Ectodermal cell (in vitro differentiated cells): Measurements from ENCODE around the gene PHIP.

Experiments used
- H3K27ac ChIP-seq: 2 replicates; pipeline ENCODE4 v1.7.0; 2013; ENCODE audit warnings: mild to moderate bottlenecking, low read depth, low read length; ENCODE audit not compliant: insufficient read depth, poor library complexity, severe bottlenecking
- H3K27me3 ChIP-seq: 2 replicates; pipeline ENCODE4 v1.7.0; 2013; ENCODE audit warnings: mild to moderate bottlenecking, low read length; ENCODE audit not compliant: insufficient read depth, control insufficient read depth, poor library complexity, severe bottlenecking
- H3K36me3 ChIP-seq: one replicate; pipeline ENCODE4 v1.7.0; 2013; ENCODE audit warnings: low read length; ENCODE audit not compliant: control insufficient read depth, insufficient read depth
- H3K4me1 ChIP-seq: one replicate; pipeline ENCODE4 v1.7.0; 2013; ENCODE audit warnings: low read length; ENCODE audit not compliant: control insufficient read depth, insufficient read depth
- H3K4me3 ChIP-seq: 2 replicates; pipeline ENCODE4 v1.7.0; 2013; ENCODE audit warnings: low read depth, low read length, control low read depth; ENCODE audit not compliant: insufficient read depth
- H3K9me3 ChIP-seq: 2 replicates; pipeline ENCODE4 v1.7.0; 2013; ENCODE audit warnings: mild to moderate bottlenecking, low read length, moderate library complexity; ENCODE audit not compliant: control insufficient read depth
- WGBS, 2 experiments: methylation state at CpG; one replicate each; pipeline ENCODE4 v1.1.7; 2013; ENCODE audit warnings: missing lambda C conversion rate in 2 of 2; 5-methylcytosine and 5-hydroxymethylcytosine counted together

Gene PHIP

GRCh38 chr6:79045966-79046365, 32.1 kb downstream of the PHIP start:
- Histone ChIP-seq H3K4me1 (no peaks in the 10 kb centered on the region), H3K4me3 (no peak overlapping the region), H3K36me3 (peaks cover under 1% of the 10 kb centered on the region), H3K9me3 (no peaks in the 10 kb centered on the region), H3K27ac (no peak overlapping the region), H3K27me3 (no peaks in the 10 kb centered on the region)
- 87 to 92% methylated on average over 2 of the region's 2 CpGs for WGBS, 2 experiments

DNA sequence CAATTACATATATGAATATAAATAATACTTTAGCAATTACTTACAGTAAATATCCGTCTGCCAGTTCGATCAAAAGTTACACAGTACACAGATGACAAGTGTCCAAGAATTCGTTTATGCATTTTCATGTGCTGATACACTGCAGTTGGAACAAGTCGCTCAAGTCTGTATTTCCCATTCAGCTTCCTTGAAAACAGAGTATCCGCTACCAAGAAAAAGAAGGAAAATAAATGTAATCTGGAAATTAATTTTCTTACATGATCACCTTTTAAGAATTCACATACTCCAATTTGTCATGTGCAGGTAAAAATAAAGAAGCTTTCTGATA, 35.3 kb downstream of the PHIP start:
- no peaks in the 10 kb centered on the region for H3K4me1 ChIP-seq
- H3K27ac ChIP-seq = no peak overlapping the region
- 98% methylated on average over 4 to 5 of the region's 5 CpGs for WGBS, 2 experiments
- H3K27me3 ChIP-seq = no peaks in the 10 kb centered on the region
- no peaks in the 10 kb centered on the region for H3K9me3 ChIP-seq
- H3K36me3 ChIP-seq = peaks cover 7% of the 10 kb centered on the region
- no peak overlapping the region for H3K4me3 ChIP-seq

- 89% methylated on average over 1 of the region's 1 CpG; no CpG with 5 or more reads in 1 of the 2 experiments for WGBS, 2 experiments
- peaks cover 7% of the 10 kb centered on the region for H3K36me3 ChIP-seq
These were observed 35.8 kb downstream of the PHIP start for GRCh38 chr6:79042088-79042798.

DNA sequence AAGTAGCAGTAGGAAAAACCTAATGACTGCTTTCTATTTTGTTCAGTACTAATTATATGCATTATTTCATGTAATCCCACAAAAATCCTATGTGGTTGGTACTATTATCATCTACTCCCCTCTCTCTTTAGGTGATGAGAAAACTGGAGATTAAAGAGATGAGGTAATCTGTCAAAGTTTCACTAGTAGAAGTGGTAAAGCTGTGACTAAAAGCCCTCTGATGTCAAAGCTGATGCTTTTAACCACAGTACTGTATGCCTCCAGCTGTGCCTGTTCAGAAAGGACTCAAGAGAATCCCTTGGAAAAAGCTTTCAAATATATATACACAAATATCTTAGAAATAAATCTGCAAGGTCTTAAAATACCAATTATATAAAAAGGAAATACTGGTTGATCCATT, 38.0 kb downstream of the PHIP start:
- Histone ChIP-seq H3K36me3 (peaks cover 7% of the 10 kb centered on the region), H3K4me3 (no peak overlapping the region), H3K27ac (no peak overlapping the region), H3K4me1 (no peaks in the 10 kb centered on the region), H3K9me3 (no peaks in the 10 kb centered on the region), H3K27me3 (no peaks in the 10 kb centered on the region)

More at GRCh38 chr6:79042088-79042798, 35.8 kb downstream of the PHIP start:
- H3K9me3 ChIP-seq = no peaks in the 10 kb centered on the region
- no peaks in the 10 kb centered on the region for H3K4me1 ChIP-seq
- H3K27me3 ChIP-seq = no peaks in the 10 kb centered on the region
- H3K27ac ChIP-seq = no peak overlapping the region
- no peak overlapping the region for H3K4me3 ChIP-seq

GRCh38 chr6:79038061-79038460, 40.0 kb downstream of the PHIP start:
- Histone ChIP-seq H3K27me3 (no peaks in the 10 kb centered on the region), H3K27ac (no peak overlapping the region), H3K4me3 (no peak overlapping the region), H3K36me3 (peaks cover 7% of the 10 kb centered on the region), H3K4me1 (peaks cover 4% of the 10 kb centered on the region), H3K9me3 (no peaks in the 10 kb centered on the region)

DNA sequence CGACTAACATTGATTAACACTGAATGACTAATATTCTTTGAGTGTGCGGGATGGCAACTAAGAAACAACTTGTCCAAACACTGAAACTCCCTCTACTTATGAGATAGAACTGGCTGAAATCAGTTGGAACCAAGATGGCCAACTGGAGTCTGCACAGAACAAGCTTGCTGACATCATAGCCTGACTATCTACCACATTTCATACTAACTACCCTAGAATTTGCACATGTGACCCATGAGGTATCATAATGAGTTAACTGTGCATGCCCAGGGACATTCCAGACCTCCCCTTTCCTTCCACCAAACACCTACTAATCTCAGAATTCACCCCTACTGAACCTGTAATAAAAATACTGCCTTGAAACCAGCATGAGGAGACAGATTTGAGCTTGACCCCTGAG, 43.2 kb downstream of the PHIP start:
- no peak overlapping the region for H3K27ac ChIP-seq
- H3K4me1 ChIP-seq = peaks cover 7% of the 10 kb centered on the region
- H3K9me3 ChIP-seq = no peaks in the 10 kb centered on the region
- no peaks in the 10 kb centered on the region for H3K27me3 ChIP-seq
- 96 to 100% methylated on average over 2 of the region's 2 CpGs for WGBS, 2 experiments
- no peak overlapping the region for H3K4me3 ChIP-seq
- H3K36me3 ChIP-seq = peaks cover 7% of the 10 kb centered on the region

DNA sequence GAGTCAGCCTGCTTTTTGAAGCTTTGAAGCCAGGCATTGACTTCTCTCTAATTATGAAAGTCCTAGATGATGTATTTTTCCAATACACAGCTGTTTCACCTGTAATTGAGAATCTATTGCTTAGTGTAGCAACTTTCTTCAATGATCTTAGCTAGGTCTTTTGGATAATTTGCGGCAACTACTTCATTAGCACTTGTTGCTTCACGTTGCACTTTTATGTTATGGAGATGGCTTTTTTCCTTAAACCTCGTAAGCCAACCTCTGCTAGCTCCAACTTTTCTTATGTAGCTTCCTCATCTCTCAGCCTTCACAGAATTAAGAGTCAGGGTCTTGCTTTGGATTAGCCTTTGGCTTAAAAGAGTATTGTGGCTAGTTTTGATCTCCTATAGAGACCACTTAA, 44.8 kb downstream of the PHIP start:
- Histone ChIP-seq H3K27ac (no peak overlapping the region), H3K36me3 (peaks cover 4% of the 10 kb centered on the region), H3K27me3 (no peaks in the 10 kb centered on the region), H3K4me1 (peaks cover 7% of the 10 kb centered on the region), H3K4me3 (no peak overlapping the region), H3K9me3 (no peaks in the 10 kb centered on the region)
- 89 to 97% methylated on average over 3 of the region's 3 CpGs for WGBS, 2 experiments

DNA sequence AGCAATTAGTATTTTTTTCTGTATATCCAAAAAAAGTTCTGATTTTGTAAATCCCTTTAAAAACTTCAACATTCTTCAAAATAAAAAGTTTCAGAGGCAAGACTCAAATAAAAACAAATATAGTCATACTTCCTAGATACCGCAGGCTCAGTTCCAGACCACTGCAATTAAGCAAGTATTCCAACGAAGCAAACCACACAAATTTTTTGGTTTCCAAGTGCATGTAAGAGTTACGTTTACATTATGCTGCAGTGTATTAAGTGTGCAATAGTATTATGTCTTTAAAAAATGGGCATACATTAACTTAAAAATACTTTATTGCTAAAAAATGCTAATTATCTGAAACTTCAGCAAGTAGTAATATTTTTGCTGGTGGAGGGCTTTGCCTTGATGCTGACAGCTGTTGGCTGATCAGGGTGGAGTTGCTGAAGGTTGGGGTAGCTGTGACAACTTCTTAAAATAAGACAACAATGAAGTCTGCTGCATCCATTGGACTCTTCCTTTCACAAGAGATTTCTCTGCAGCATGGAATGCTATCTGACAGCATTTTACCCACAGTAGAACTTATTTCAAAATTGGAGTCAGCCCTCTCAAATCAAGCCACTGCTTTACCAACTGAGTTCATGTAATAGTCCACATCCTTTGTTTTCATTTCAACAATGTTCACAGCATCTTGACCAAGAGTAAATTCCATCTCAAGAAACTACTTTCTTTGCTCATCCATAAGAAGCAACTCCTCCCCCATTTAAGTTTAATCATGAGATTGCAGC, 46.0 kb downstream of the PHIP start:
- Histone ChIP-seq H3K4me1 (peaks cover 7% of the 10 kb centered on the region), H3K27ac (no peak overlapping the region), H3K4me3 (no peak overlapping the region), H3K27me3 (no peaks in the 10 kb centered on the region), H3K9me3 (no peaks in the 10 kb centered on the region), H3K36me3 (no peaks in the 10 kb centered on the region)
- 90 to 100% methylated on average over 2 of the region's 3 CpGs for WGBS, 2 experiments

DNA sequence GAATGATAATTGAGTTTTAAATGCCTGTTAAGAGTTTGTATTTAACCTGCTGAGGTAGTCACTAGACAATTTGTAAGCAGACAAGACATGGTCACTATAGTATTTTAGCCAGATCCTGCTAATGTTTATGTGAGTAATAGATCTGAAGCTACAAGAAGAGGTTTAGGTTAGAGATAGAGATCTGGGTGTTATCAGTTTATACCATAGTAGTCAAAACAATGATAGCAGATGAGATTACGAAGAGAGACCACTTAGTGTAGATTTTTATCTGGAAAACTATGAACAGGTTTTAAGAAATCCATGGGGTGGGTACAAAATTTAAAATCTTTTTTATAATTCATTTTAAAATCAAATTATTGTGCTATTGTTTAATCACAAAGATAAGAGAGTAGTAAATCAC, 47.5 kb downstream of the PHIP start:
- Histone ChIP-seq H3K27me3 (no peaks in the 10 kb centered on the region), H3K36me3 (no peaks in the 10 kb centered on the region), H3K4me1 (peaks cover 7% of the 10 kb centered on the region), H3K4me3 (no peak overlapping the region), H3K9me3 (no peaks in the 10 kb centered on the region), H3K27ac (no peak overlapping the region)
- WGBS, 2 experiments = 100% methylated on average over 1 of the region's 1 CpG

- no peaks in the 10 kb centered on the region for H3K36me3 ChIP-seq
- H3K9me3 ChIP-seq = no peaks in the 10 kb centered on the region
- WGBS, 2 experiments = 97 to 100% methylated on average over 2 of the region's 2 CpGs
These were observed 48.0 kb downstream of the PHIP start for GRCh38 chr6:79030023-79030422.

More at GRCh38 chr6:79030023-79030422, 48.0 kb downstream of the PHIP start:
- no peaks in the 10 kb centered on the region for H3K27me3 ChIP-seq
- no peak overlapping the region for H3K27ac ChIP-seq
- no peak overlapping the region for H3K4me3 ChIP-seq
- H3K4me1 ChIP-seq = peaks cover 7% of the 10 kb centered on the region
